ENCODE results near the gene FCGR1A. TPM values are rescaled to one million over a fixed set of nuclear protein-coding genes. Genes with fewer than 3 reads are reported as not detected.
A peak's percentile ranks its signal among the peaks of the same experiment; 100 is the strongest.
"Not testable (repeated sequence)": the region's sequence is repeated elsewhere in the genome, so short reads cannot be mapped to it uniquely, and the experiment has no call there.

Gene FCGR1A
- total RNA-seq (2014; rRNA removed; shearing (Covaris generic); ENCODE audit: low replicate concordance): not detected in 2 replicates

DNA sequence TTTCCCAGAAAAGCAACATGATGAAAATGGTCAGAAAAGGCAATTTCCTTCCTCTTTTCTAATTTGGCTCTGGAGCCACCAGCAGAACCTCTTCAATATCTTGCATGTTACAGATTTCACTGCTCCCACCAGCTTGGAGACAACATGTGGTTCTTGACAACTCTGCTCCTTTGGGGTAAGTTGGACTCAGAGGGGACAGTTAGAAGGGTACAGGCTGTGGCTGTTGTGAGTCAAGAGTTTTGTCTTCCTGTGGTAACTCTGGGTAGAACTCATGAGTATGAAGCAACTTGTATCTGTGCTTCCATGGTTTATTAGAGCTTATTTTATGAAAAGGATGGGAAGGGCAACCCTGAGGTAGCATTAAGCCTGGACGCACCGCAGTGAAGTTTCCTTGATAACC lies at the start of gene FCGR1A:
FCGR1A (plus strand) TSS at position 95 of the 400 bp plus-strand sequence; CDS start at position 145, 50 bp downstream.
- in situ Hi-C loops (cut with HindIII; ENCODE audit: low pct_unique_long_range_greater_than_20kb, low sequenced_read_pairs); DNase-seq (ENCODE audit: low read depth): not testable (repeated sequence)

DNA sequence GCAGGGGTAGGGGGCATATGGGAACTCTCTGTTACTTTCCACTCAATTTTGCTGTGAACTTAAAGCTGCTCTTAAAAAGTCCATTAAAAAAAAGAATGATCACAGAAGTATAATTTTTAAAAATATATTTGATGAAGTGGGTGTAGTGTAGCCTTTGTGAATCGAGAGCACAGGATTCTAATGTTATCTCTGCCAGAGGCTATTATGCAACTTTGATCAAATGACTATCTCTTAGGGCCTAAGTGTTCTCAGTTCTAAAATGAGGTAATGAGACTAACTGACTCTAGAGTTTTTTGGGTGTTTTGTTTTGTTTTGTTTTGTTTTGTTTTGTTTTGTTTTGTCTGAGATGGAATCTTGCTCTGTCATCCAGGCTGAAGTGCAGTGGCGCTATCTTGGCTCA lies 49.7 kb upstream of the FCGR1A start:
- in situ Hi-C loops (cut with HindIII; ENCODE audit: low pct_unique_long_range_greater_than_20kb, low sequenced_read_pairs); DNase-seq (ENCODE audit: low read depth): not testable (repeated sequence)

GRCh38 chr1:149734692-149735091 lies 47.8 kb upstream of the FCGR1A start:
- DNase-seq (ENCODE audit: low read depth); in situ Hi-C loops (cut with HindIII; ENCODE audit: low pct_unique_long_range_greater_than_20kb, low sequenced_read_pairs): not testable (repeated sequence)

GRCh38 chr1:149740148-149740581 lies 42.3 kb upstream of the FCGR1A start:
- DNase-seq (ENCODE audit: low read depth); in situ Hi-C loops (cut with HindIII; ENCODE audit: low pct_unique_long_range_greater_than_20kb, low sequenced_read_pairs): not testable (repeated sequence)

GRCh38 chr1:149740590-149741230 lies 41.8 kb upstream of the FCGR1A start:
- in situ Hi-C loops (cut with HindIII; ENCODE audit: low pct_unique_long_range_greater_than_20kb, low sequenced_read_pairs); DNase-seq (ENCODE audit: low read depth): not testable (repeated sequence)

- in situ Hi-C loops (cut with HindIII; ENCODE audit: low pct_unique_long_range_greater_than_20kb, low sequenced_read_pairs); DNase-seq (ENCODE audit: low read depth): not testable (repeated sequence)
These were observed 40.6 kb upstream of the FCGR1A start for GRCh38 chr1:149741914-149742313.

DNA sequence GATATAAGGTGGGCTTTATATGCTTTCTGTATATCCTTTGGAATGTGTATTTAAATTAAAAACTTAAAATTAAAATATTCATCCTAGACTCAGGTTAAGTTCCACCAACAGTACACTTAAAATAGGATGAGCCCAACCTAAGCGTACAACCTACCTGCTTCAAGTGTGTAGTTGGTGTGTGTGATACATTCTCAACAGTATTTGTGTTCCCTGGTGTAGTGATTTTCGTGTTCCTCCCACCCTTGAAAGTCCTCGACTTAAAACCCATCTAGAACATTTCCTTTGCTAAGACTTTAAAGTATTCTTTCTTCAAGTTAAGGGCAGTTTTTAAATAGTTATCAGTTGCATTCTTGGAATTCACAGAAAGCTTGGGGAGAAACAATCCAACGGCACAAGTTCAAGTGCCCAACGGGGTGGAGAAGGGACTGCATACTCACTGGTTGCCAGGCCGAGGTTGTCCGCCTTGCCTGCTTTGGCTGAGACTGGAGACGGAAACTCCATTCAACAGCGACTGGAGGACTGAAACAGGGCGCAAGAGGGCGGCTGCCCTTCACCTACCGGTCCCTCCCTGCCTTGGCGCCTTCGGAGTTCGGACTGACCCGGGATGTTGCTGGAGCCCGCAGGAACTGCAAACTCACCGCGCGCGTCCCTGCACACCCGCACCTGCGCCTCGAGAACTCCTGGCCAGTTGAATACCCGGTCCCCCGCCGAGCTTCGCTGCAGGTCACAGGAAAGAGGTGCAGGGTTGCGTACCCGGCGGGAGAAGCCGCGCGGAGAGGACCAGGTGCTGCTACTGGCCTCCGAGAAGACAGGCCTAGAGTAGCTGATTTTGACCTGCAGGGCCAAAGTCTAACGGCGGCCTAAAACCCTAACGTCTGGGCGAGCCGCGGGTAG lies 35.8 kb upstream of the FCGR1A start:
- in situ Hi-C loops (cut with HindIII; ENCODE audit: low pct_unique_long_range_greater_than_20kb, low sequenced_read_pairs); DNase-seq (ENCODE audit: low read depth): not testable (repeated sequence)

DNA sequence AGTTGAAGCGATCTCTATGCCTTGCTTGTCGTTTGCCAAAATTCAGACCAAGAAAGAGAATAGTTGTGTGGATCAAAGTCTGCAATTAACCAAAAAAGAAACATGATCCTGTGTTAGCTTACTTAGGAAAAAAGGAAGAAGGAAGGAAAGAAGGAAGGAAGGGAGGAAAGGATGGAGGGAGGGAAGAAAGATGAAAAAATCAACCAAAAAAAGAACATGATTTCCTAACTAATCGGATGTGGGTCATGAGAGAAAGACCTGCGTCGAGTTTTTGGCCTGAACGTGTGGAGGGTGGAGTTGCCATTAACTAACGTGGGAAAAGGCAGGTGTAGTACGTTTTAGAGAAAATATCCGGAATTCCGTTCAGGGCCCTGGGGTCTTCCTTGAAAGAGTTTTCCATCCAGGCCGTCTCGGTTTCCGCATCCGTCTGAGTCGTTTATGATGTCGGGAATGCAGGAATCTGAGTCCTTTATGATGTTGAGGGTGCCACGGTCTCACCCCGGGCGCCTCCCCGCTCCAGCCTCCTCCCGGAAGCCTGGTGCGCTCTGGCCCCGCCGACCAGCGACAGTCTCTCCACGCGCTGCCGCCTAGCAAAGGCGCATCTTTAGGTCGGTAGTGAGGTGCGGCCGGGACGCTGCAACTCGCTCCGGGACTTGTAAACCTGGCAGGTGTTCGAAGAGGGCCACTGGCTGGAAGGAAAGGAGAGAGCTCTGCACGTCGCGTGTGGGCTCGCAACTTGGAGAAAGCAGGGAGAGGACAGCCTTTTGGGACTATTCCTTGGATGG lies 34.9 kb upstream of the FCGR1A start:
- in situ Hi-C loops (cut with HindIII; ENCODE audit: low pct_unique_long_range_greater_than_20kb, low sequenced_read_pairs); DNase-seq (ENCODE audit: low read depth): not testable (repeated sequence)

- in situ Hi-C loops (cut with HindIII; ENCODE audit: low pct_unique_long_range_greater_than_20kb, low sequenced_read_pairs); DNase-seq (ENCODE audit: low read depth): not testable (repeated sequence)
These were observed 34.4 kb upstream of the FCGR1A start for GRCh38 chr1:149748144-149748500.

GRCh38 chr1:149750562-149750961 lies 31.9 kb upstream of the FCGR1A start:
- DNase-seq (ENCODE audit: low read depth); in situ Hi-C loops (cut with HindIII; ENCODE audit: low pct_unique_long_range_greater_than_20kb, low sequenced_read_pairs): not testable (repeated sequence)

GRCh38 chr1:149752186-149752585 lies 30.3 kb upstream of the FCGR1A start:
- DNase-seq (ENCODE audit: low read depth); in situ Hi-C loops (cut with HindIII; ENCODE audit: low pct_unique_long_range_greater_than_20kb, low sequenced_read_pairs): not testable (repeated sequence)

- in situ Hi-C loops (cut with HindIII; ENCODE audit: low pct_unique_long_range_greater_than_20kb, low sequenced_read_pairs); DNase-seq (ENCODE audit: low read depth): not testable (repeated sequence)
These were observed 29.0 kb upstream of the FCGR1A start for GRCh38 chr1:149753466-149753865.

GRCh38 chr1:149755294-149755693 lies 27.2 kb upstream of the FCGR1A start:
- in situ Hi-C loops (cut with HindIII; ENCODE audit: low pct_unique_long_range_greater_than_20kb, low sequenced_read_pairs); DNase-seq (ENCODE audit: low read depth): not testable (repeated sequence)

- DNase-seq (ENCODE audit: low read depth); in situ Hi-C loops (cut with HindIII; ENCODE audit: low pct_unique_long_range_greater_than_20kb, low sequenced_read_pairs): not testable (repeated sequence)
These were observed 20.2 kb upstream of the FCGR1A start for GRCh38 chr1:149762294-149762693.

DNA sequence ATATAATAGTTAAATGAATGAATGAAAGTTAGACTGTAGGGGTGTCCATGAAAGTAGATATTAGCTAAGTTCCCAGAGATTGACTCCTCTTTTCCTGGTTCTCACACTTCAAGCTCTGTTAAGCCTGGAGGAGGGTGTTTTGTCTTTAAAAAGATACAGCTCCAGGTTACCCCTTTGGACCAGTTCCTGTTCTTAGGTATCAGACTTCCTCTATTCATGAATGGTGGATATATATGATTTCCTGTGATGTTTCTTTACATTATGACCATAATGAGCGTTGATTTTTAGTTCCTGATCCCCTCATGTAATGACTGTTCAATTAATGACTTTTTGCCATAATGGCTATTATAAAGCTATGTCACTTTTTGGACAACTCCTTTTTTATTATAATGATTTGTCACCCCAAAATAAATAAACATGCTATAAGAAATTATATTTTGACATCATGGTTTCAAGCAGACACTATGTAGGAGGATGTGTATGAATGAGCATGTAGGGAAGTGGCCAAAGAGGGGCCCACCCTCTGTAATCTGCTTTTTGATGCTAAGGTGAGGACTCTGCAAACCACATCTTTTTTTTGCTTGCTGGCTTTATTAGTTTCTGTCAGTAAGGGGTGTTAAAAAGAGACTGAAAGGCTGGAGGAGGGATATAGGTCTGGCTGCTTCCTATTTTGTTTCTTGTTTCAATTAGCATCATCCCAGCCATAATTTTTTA lies 18.2 kb upstream of the FCGR1A start:
- DNase-seq (ENCODE audit: low read depth); in situ Hi-C loops (cut with HindIII; ENCODE audit: low pct_unique_long_range_greater_than_20kb, low sequenced_read_pairs): not testable (repeated sequence)

GRCh38 chr1:149766241-149766640 lies 16.3 kb upstream of the FCGR1A start:
- DNase-seq (ENCODE audit: low read depth); in situ Hi-C loops (cut with HindIII; ENCODE audit: low pct_unique_long_range_greater_than_20kb, low sequenced_read_pairs): not testable (repeated sequence)

- DNase-seq (ENCODE audit: low read depth); in situ Hi-C loops (cut with HindIII; ENCODE audit: low pct_unique_long_range_greater_than_20kb, low sequenced_read_pairs): not testable (repeated sequence)
These were observed 13.3 kb upstream of the FCGR1A start for GRCh38 chr1:149769216-149769615.

DNA sequence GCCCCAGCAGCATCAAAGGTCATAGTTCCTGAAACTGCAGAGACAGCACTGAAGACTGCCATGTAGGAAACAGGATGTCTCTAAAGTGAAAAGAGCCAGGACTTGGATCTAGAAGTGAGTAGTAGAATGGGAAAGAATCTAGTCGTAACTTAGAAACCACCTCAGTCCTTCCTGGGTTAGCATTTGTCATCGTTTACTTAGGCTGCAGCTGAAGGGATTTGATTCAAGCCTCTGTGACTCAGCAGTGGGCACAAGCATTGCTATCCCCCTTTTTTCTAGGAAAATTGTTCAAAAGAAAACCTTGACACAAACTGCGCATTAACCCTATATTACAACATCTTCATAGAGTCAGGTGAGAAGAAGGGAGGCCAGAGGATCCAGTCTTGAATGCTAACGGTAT lies 11.8 kb upstream of the FCGR1A start:
- in situ Hi-C loops (cut with HindIII; ENCODE audit: low pct_unique_long_range_greater_than_20kb, low sequenced_read_pairs): not testable (repeated sequence)
- peak; percentile 0 for DNase-seq (ENCODE audit: low read depth)

Measured in Caki2 (cell line).